Left lobe of liver (tissue), 2 donors: ENCODE results near the gene MAPK8IP3. TPM values are rescaled to one million over a fixed set of nuclear protein-coding genes. Genes with fewer than 3 reads are reported as not detected.
"Not testable (repeated sequence)": the region's sequence is repeated elsewhere in the genome, so short reads cannot be mapped to it uniquely, and the experiment has no call there.

Experiments used
- ATAC-seq: fragments of 200-7000 bp; cut with Tn5 transposase; one replicate; pipeline ENCODE4 v1.9.1; 2020; ENCODE audit warnings: mild to moderate bottlenecking, moderate library complexity
- DNase-seq: peaks from one replicate; pipeline ENCODE4 v3.0.0-alpha.2; 2020; ENCODE audit warnings: low spot score
- total RNA-seq: library from RNA; stranded (reverse); gene quantifications from one replicate; pipeline ENCODE4 v1.2.1, GENCODE V29; 2021
- donor health status: DM: no; HTN: no; CAD: no; lungs with moderate emphysema.
- donor health status: DM: no; HTN: yes; CAD: no.

The MAPK8IP3 gene
- total RNA-seq, 1 donor from 2014 or later, result 30.6 TPM

DNA sequence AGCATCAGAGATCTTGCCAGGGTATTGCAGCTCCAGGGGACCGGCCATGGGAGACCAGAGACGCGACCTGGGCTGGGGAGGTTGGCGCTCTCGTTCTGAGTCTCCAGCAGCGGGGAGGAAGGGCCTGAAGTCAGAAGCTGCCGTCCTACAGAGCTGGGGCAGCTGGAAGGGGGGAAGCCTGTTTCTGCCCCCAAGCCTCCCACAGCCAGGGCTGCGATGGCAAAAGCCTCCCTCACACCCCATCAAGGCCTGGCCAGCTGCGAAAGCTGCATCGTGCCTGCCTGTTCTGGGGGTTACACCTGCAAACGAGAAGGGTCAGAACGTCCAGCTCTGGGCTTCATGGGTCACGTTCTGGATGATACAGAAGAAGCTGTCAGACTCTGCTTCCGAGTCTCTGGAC lies 26.1 kb downstream of the MAPK8IP3 start:
- no peak for ATAC-seq
- no peak for DNase-seq

DNA sequence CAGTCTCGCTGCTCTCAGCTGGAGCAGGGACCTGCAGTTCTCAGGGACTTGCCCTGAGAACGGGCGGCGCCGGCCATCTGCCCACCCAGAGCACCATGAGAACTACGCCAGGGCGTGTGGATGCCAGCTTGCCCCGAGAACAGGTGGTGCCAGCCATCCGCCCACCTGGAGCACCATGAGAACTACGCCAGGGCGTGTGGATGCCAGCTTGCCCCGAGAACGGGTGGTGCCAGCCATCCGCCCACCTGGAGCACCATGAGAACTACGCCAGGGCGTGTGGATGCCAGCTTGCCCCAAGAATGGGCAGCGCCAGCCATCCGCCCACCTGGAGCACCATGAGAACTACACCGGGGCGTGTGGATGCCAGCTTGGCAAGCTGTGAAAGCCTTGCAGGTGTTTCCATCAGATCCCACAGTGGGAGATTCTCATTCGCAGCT lies 26.6 kb downstream of the MAPK8IP3 start:
- ATAC-seq, result not testable (repeated sequence)

DNA sequence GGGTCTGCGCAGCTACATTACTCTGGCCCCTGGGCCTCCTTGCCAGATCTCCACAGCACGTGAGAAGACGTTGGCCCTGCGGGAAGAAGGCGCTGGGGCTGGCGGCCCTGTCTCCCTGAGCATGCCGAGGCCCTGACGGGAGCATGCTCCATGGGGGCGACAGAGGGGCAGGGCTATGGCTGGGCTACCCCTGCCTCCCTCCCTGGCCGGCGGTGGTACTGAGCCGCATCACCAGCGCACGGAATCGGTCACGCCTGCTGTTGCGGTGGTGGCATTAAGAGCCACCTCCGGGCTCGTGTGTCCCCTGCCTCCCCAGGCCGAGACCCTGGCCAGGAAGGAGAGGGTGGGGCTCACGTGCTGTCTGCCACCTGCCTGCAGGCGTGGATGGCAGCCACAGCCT lies 28.1 kb downstream of the MAPK8IP3 start:
- no peak for DNase-seq
- ATAC-seq, result no peak

More for the DNA sequence above, 26.6 kb downstream of the MAPK8IP3 start:
- DNase-seq, result not testable (repeated sequence)

DNA sequence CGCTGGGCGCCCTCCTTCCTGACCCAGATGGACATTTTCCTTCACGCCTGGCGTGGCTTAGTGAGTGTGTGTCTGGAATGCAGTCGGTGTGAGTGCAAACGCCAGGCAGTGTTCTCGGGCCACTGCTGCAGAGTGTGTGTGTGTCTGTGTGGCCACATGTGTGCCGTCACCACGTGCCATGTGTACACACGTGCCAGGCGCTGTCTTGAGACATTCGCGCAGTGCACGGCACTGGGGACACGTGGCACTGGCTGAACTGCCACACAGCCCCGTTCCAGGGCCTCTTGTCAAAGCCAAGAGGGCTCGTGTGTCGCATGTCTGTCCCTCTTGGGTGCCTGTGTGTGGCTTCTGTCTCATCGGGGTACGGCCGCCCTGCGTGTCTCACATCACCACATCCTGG lies 28.8 kb downstream of the MAPK8IP3 start:
- ATAC-seq, result no peak
- no peak for DNase-seq

DNA sequence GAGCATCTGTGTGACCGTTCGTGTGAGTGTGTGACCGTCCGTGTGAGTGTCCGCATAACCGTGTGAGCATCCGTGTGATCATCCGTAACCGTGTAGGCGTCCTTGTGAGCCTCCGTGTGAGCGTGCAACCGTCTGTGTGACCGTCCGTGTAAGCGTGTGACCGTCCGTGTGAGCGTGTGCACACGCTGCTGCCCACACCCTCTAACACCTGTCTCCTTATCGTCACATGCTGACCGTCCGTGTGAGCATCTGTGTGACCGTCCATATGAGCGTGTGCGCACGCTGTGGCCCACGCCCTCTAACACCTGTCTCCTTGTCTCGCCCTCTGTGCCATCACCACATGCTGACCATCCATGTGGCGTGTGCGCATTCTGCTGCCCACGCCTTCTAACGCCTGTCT lies 34.2 kb downstream of the MAPK8IP3 start:
- DNase-seq (no peak), ATAC-seq (no peak)

DNA sequence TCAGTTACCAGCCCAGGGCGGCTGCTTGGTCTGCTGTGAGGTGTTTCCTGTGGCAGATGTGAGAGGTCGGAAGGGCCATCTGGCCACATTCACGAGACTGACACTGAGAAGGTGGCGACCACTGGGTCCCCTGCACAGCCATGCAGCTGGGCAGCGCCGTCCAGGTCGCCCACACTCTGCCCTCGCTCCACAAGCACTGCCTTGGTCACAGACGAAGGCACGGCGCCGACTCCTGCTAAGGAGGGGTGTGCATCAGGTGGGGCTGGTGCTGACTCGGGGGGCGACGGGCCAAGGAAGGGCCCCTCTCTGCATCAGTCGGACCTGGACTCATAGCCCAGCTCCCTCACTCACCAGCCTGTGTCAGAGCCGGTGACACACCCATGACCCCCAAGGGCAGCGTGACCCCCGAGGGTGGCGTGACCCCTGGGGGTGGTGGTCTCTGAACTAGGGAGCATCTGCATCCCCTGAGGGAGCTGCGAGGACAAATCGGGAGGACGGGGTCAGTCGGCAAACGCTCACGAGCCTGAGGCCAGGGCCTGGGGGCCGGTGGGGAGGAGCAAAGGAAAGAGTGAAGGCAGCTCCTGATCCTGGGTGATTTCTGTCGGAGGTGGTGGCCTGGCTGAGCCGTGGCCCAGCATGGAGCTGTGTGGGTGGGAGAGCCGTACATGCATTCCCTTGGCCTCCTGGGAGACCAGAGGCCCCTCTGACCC lies 34.9 kb downstream of the MAPK8IP3 start:
- ATAC-seq (no peak), DNase-seq (no peak)

DNA sequence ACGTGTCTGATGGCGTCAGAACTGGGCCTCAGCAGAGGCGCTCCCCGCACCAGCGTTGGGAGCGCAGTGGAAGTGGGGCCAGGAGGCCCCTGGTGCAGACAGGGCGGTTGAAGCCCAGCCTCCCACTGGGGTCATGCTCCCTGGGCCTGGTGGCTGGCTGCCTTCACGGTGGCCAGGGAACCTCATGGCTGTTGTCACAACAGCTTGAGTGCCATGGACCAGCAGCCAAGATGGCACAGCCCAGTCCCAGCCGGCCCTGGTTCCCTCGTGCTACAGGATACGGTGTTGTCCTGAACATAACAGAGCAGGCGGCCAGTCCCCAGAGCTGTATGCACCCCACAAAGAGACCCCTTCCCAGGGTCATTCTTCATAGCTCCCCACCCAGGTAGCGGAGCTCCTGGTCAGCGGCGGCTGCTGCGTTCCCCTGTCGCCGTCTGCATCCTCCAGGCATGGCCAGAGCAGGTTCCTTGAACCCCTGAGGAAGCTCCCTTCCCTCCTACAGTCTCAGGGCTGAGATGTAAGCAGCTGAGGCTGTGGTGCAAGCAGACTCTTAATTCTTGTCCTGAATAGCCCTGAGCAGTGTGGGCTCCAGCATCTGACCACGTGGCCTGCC lies 35.7 kb downstream of the MAPK8IP3 start:
- no peak for ATAC-seq
- no peak for DNase-seq

DNA sequence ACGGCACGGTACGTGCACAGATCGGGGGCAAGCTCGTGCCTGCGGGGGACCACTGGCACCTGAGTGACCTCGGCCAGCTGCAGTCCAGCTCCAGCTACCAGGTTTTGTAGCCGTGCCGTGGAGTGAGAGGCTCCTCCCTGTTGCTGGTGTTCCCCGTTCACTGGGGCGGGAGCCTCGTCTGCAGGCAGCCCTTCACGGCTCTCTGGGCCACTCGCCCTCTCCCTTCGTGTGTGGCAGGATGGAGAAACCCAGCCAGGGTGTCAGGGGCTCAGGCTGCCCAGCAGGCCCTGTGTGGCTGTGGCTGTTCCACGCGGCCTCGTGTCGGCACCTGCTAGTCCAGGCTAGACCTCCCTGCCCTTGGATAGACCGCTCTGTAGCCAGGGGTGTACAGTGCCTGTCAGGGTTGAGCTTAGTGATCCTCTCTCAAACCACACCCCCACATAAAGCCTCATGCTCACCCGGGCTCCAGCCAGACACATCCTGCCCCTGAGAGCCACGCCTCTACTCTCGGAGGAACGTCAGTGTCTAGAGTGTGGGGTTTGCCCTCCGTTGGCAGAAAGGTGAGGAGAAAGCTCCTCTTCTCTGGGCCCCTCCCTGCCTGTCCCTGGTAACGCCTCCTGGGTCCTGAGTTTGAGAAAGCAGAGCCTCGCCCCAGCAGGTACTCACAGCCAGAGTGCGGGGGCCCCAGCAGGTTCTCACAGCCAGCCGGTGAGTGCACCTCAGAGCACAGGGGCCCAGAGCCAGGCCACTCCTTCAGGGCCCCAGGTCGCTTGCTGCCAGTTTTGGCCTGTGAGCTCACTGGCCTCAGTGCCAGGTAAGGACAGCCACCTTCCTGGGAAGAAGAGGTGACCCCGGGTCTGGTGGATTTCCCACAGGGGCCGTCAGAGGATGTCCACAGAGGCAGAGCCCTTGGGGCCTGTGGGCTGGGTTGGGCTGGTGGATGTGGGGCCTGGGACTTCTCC lies 37.7 kb downstream of the MAPK8IP3 start:
- DNase-seq, result no peak

DNA sequence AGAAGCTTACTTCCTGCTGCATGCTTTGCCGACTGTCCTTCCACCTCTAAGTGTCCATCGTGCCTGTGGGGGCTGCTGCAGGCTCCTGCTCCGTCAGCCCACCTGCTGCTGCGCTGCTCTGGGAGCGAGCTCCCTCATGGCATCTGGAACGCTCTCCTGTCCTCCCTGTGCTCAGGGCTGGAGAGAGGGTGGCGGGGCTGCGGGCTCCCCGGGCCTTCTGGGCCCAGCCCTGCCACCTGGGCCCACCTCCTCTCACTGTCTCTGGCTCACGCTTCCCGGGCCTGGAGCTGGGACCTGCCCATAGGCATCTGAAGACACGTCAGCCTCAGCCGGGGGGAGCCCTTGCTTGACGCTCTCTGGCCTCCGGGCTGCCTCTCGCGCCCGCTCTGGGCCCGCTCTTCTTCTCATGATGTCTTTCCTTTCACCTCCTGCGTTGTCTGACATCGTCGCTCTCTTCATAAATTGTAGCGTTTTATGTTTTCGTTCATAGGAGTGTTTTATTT lies 38.4 kb downstream of the MAPK8IP3 start:
- no peak for ATAC-seq
- no peak for DNase-seq

More for the DNA sequence above, 37.7 kb downstream of the MAPK8IP3 start:
- no peak for ATAC-seq

DNA sequence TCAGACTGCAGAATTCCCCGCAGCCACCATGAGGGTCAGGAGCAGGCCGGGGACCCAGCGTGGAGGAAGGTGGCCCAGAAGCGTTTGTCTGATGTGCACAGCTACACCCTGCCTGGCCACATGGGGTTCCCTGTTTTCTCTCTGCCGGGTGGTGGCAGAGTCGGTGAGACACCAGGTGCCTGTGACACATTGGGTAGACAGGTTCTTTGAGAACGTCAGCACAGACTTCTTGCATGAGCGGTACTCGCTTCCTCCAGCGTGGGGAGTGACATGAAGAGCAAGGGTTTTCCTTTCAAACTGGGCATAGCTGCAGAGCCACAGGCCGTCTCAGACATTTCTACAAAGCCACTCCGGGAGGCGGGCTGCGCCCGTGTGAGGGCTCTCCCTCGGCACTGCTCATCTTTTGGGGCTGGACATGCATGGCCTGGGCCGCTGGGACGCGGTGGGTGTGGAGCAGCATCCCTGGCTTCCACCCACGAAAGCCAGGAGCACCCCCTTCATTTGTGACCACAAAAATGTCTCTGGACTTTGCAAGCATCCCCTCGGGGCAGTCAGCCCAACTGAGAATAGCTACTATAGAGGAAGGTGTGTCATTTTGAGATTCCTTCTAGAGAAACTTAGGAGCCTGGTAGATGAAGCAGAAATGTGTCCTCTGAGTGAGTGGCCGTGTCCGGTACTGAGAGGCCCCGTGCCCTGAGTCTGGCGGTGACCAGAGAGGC lies 39.3 kb downstream of the MAPK8IP3 start:
- DNase-seq (peak; percentile 42), ATAC-seq (no peak)

DNA sequence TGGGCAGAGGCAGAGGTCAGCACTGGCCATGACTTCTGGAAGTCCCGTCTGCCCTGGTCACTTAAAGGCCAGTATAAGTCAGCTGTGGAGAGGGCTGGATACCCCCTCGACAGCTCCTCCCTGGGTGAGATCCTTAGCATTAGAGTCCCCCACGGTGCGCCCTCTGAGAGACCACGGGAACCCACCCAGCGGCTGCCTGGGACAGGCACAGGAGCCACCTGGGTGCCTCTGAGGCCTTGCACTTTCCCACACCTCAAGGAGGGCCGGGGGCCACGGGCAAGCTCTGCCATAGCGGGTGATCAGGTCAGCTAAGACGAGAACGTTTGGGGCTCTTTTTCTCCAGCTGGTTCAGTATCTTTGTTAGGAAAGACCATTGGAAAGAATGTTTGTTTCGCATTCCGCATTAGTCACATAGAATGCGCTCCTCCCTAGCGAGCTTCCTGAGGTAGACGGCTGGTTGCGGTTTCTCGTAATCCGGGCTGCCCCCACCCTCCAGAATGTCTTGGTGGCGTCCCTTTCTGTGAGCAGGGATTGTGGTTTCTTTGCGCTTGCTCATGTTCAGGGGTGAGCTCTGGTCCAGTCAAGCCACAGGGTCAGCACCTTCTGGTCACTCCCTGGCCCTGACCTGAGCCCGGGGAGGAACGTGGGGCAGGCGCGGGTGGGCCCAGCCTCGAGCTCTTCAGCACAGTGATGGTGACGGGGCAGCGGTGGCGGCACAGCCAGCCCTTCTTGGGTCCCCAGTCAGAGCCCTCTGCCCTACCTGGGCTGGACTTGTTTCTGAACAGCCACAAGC lies 40.1 kb downstream of the MAPK8IP3 start:
- no peak for ATAC-seq
- DNase-seq, result no peak

DNA sequence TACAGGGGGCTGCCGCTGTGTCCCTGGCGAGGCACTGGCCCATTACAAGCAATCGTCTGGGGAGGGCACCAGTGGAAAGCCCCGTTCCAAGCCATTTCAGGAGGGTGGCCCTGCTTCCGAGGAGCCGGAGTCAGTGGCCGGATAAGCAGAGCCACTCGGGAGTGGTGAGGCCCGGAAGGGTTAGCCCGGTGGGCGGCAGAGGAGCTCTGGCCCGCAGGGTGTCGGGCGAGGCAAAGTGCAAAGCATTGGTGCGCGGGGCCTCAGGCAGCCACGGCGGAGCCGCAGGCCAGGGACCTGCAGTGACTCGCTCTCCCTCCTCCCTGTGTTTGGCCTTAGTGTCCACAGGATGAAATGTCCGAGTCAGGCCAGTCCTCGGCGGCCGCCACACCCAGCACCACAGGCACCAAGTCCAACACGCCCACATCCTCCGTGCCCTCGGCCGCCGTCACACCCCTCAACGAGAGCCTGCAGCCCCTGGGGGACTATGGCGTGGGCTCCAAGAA lies 40.7 kb downstream of the MAPK8IP3 start:
- ATAC-seq, result no peak
- no peak for DNase-seq

DNA sequence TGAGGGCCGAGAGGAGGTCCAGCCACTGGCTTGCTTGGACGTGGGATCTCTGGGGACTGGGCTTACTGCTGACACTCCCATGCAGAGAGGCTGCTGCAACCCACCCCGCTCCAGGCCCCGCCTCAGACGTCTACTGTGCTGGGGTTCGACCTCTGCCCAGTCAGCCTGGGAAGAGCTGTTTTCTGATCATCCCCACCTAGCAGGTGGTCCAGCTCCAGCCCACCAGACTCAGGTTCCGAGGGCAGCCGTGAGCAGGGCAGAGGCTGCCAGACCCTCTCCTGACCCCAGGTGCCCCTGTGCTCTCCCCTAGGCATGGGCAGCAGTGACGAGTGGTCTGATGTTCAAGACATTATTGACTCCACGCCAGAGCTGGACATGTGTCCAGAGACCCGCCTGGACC lies 41.9 kb downstream of the MAPK8IP3 start:
- ATAC-seq (no peak), DNase-seq (no peak)

DNA sequence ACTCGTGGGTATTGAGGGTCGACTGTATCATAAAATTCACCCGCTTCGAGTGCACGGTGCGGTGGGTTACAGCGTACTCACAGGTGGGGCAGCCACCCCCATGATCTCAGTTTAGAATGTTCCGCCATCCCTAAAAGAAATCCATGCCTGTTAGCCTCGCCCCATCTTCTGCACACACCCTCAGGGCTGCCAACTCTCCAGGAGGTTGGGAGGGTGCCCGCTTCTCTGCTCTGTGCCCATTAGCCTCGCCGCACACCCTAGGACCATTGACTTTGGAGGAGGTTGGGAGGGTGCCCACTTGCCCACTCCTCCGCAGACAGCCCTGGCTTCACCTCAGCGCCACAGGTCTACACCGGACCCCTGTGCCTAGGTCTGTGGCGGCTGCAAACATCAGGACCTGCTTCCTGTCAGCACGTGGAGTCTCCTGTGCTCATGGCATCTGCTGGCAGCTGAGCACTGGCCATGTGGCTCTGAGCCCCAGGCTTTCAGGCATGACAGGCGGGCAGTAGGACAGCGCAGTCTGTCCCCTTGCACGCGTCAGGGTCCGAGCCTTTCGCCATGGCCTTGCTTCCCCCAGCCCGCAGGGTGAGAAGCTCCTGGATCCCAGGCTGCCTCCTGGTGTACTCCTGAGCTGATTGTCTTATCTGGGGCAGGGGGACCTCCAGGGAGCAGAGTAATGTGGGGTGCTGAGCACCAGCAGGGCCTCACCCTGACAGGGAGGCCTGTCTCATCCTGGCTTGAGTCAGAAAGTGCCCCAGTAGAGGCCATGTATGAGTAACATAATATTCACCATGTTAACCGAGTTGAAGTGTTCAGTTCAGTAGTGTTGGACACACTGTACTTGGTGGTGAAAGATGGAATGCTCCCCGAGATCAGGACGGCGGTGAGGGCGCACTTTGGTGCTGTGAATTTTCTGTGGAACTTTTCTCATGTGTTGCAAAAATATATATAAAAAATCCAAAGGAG lies 43.4 kb downstream of the MAPK8IP3 start:
- ATAC-seq (no peak), DNase-seq (no peak)

DNA sequence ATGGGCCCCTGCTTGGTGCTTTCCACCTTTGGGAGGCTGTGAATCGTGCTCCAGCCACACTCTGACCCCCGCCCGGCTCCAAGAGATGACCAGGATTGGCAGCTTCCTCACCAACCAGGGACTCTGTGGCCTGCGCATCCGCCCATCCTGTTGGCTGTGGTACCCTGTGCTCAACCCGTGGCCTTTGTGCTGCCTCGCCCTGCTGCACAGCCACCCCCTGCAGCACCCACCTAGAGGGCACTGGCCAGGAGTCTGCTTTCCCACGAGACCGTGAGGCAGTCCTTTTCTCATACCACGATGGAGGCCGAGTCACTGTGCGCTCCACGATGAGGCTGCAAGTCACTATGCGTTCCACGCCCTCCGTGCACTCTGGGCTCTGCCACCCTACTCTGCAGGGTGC lies 46.0 kb downstream of the MAPK8IP3 start:
- no peak for DNase-seq
- no peak for ATAC-seq

DNA sequence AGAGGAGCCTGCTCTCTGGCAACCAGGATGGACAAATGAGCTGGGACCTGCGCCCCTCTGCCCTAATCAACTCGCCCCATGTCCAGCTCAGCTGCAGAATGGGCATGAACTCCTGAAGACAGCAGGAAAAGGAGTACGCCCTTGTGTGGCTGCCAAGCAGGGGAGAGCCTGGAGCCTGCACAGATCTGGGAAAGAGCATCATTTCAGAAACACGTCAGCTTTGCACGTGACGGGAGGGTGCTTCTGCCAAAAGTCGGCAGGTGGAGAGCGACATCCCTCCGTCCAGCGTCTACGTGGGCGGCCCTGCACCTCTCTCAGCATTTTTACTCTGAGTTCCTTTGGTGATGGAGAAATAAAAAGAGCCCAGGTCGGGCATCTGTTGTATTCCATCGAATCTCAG lies 46.9 kb downstream of the MAPK8IP3 start:
- DNase-seq (no peak), ATAC-seq (no peak)

DNA sequence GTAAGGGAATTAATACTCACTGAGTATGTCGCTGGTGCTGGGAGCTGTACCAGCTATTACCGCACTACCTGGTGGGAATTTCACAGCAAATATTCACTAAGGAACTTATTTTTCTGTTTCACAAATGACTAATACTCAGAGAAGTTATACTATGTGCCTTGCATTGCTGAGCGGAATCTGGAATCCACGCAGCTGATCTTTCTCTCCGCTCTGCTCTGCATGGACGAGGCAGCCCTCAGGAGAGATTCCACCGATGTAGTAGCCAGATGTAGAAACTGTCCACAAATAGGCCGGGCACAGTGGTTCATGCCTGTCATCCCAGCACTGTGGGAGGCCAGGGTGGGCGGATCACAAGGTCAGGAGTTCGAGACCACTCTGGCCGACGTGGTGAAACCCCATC lies 48.2 kb downstream of the MAPK8IP3 start:
- ATAC-seq (no peak), DNase-seq (no peak)

DNA sequence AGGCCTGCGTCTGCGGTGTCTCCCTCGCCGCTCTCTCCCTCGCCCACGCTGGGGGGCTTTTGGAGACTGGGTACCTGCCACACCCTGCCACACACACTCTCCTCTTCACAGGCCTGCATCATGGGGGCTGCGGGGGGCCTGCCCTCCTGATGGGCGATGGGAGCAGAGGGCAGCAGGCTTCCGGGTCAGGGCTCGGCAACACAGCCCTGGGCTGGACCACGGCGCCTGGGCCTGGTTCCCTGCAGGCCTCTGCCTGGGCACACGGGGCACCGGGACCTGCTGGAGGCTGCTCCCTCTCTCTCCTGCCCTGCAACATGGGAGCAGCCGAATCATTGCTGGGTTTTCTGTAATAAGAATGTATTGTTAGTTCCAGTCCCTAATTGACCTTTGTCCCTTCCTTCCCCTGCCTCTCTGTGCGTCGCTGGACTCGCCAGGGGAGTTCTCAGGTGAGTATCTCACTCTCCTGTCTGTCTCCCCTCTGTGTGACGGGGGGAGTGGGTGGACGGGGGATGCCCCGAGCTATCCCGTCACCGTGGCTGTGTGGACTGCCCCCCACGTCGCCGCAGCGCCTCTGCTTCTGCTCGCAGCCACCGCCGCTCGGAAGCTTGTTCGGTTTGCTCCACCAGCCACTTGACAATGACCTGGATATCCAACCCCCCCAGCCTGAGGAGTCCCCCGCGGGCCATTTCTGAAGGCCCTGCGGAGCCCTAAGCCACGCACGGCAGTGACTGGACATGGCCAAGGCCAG lies 51.9 kb downstream of the MAPK8IP3 start:
- ATAC-seq (no peak), DNase-seq (no peak)
